ENCODE measurements around the gene RAMP1.

DNA sequence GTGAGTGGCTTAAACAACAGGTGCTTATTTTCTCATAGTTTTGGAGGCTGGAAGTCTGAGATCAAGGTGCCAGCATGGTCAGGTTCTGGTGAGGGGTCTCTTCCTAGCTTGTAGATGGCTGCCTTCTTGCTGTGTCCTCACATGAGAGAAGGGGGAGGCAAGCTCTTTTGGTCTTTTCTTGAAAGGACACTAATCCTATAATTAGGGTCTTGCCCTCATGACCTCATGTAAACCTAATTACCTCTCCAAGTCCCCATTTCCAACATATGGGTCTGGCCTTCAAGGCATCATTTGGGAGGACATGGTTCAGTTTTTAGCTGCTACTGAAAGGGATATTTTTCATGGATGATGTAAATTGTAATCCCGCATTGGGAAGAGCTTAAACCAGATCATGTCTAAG lies 42.9 kb upstream of the RAMP1 start:
- no peak for TF ChIP-seq POLR2AphosphoS5 (IDR thresholded peaks at IDR 0.05; ENCODE audit: low read depth, low read length)
- TF ChIP-seq FOXP2 (optimal IDR thresholded peaks at IDR 0.05; ENCODE audit: borderline replicate concordance, extremely low read depth, extremely low read length, insufficient read depth) = no peak
- TF ChIP-seq SIN3A (IDR thresholded peaks at IDR 0.05; ENCODE audit: borderline replicate concordance, insufficient read depth, low read length) = no peak
- TF ChIP-seq TAF1 (IDR thresholded peaks at IDR 0.05; ENCODE audit: borderline replicate concordance, insufficient read depth, low read length) = no peak

Data from PFSK-1 (cell line).